GM18520 (cell line): Measurements from ENCODE around the gene RNF222.
"Not testable (repeated sequence)": the region's sequence is repeated elsewhere in the genome, so short reads cannot be mapped to it uniquely, and the experiment has no call there.

ENCODE experiments used
- ATAC-seq: cut with Tn5 transposase; IDR thresholded peaks from one replicate; pipeline ENCODE4 v1.9.1; 2021; ENCODE audit not compliant: unreplicated experiment

Gene RNF222

GRCh38 chr17:8412089-8412488 lies 14.5 kb upstream of the RNF222 start:
- no peak for ATAC-seq

- ATAC-seq, result no peak
Observed at GRCh38 chr17:8410883-8411238, 13.2 kb upstream of the RNF222 start.

- ATAC-seq, result no peak
Observed at GRCh38 chr17:8409966-8410882, 12.6 kb upstream of the RNF222 start.

GRCh38 chr17:8408371-8408770 lies 10.7 kb upstream of the RNF222 start:
- no peak for ATAC-seq

- ATAC-seq, result no peak
Observed at GRCh38 chr17:8406174-8406573, 8.5 kb upstream of the RNF222 start.

GRCh38 chr17:8405499-8406016 lies 7.9 kb upstream of the RNF222 start:
- ATAC-seq, result no peak

- ATAC-seq, result no peak
Observed at GRCh38 chr17:8402921-8403536, 5.4 kb upstream of the RNF222 start.

GRCh38 chr17:8401107-8401506 lies 3.5 kb upstream of the RNF222 start:
- ATAC-seq, result no peak

- no peak for ATAC-seq
Observed at GRCh38 chr17:8398980-8399379, 1.4 kb upstream of the RNF222 start.

- ATAC-seq, result not testable (repeated sequence)
Observed at GRCh38 chr17:8394497-8394896, 3.1 kb downstream of the RNF222 start.

- ATAC-seq, result no peak
Observed at GRCh38 chr17:8393470-8394231, 4.0 kb downstream of the RNF222 start.

- no peak for ATAC-seq
Observed at GRCh38 chr17:8392674-8393469, 4.8 kb downstream of the RNF222 start.

GRCh38 chr17:8392274-8392673 lies 5.4 kb downstream of the RNF222 start:
- no peak for ATAC-seq

- no peak for ATAC-seq
Observed at GRCh38 chr17:8391711-8392110, 5.9 kb downstream of the RNF222 start.

GRCh38 chr17:8387914-8388651 lies 9.5 kb downstream of the RNF222 start:
- no peak for ATAC-seq

- ATAC-seq, result no peak
Observed at GRCh38 chr17:8386841-8387240, 10.8 kb downstream of the RNF222 start.

- ATAC-seq, result no peak
Observed at GRCh38 chr17:8384801-8385378, 12.7 kb downstream of the RNF222 start.

- ATAC-seq, result peak; percentile 86
Observed at GRCh38 chr17:8383143-8383822, 14.3 kb downstream of the RNF222 start, which contains the start of gene RPL26. Gene RPL26 (minus strand): TSS chr17:8383193. CDS start chr17:8382310, 883 bp downstream.

- ATAC-seq, result no peak
Observed at GRCh38 chr17:8382880-8383142, 14.8 kb downstream of the RNF222 start.
